GM18867 (cell line): Measurements from ENCODE around the gene SPATA32.

Experiments
- ATAC-seq: cut with Tn5 transposase; IDR thresholded peaks from one replicate; pipeline ENCODE4 v1.9.1; 2021; ENCODE audit warnings: mild to moderate bottlenecking, moderate library complexity; ENCODE audit not compliant: unreplicated experiment

SPATA32 gene

DNA sequence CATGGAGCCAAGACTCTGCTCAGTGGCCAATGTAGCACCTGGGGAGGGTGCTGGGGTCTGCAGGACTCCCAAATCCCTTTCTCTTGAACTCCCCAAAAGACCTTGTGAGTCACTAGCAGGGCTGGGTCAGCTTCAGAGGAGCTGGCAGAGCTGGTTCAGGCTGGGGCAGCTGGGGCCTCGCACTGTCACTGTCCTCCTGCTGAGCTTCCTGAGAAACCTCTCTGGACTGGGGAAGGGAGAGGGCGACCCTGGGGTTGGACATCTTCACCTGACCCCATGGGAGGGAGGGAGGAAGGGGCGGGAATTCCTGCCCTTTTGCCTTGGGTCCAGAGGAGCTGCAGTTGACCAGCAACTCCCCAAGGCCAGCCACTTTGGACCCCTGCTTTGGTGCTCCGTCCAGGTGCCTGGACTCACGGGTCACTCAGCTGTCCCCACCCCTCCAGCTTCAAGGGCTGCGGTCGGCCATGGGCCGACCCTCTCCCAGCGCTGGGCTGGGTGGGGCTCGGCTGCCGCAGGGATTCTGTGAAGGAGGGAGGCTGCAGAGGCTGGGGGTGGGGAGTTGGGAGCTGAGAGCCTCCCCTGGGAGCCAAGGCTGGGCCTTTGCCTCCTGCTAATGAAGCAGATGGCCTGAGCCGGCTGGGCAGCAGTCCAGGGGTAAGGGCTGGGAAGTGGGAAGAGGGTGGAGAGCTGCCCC is 31.0 kb downstream of the SPATA32 start:
- no peak for ATAC-seq

GRCh38 chr17:45230410-45230786 is 31.5 kb downstream of the SPATA32 start:
- no peak for ATAC-seq

- ATAC-seq, result no peak
Observed at GRCh38 chr17:45229681-45230409, 32.0 kb downstream of the SPATA32 start.

GRCh38 chr17:45228763-45229539 is 32.9 kb downstream of the SPATA32 start:
- peak; percentile 26 for ATAC-seq

GRCh38 chr17:45227926-45228762 is 33.8 kb downstream of the SPATA32 start:
- ATAC-seq, result no peak

- ATAC-seq, result no peak
Observed at GRCh38 chr17:45227101-45227925, 34.6 kb downstream of the SPATA32 start.

DNA sequence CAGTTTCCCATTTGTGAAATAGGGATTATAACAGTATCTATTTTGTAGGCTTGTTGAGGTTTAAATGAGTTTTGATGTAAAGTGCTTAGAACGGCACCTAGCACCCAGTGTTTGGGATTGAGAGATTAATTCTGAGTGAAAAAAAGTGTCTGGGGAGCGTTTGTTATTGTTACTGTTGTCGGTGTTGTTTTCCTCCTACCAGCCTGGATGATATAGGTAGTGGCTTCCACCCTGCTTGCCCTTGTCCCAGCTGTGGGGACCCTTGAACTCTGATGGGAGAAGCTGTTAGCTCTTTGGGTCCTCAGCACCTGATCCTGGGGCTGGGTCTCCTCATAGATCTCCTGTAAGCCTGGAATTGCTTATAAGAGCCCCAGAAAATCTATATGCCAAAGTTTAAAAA is 35.3 kb downstream of the SPATA32 start:
- no peak for ATAC-seq

DNA sequence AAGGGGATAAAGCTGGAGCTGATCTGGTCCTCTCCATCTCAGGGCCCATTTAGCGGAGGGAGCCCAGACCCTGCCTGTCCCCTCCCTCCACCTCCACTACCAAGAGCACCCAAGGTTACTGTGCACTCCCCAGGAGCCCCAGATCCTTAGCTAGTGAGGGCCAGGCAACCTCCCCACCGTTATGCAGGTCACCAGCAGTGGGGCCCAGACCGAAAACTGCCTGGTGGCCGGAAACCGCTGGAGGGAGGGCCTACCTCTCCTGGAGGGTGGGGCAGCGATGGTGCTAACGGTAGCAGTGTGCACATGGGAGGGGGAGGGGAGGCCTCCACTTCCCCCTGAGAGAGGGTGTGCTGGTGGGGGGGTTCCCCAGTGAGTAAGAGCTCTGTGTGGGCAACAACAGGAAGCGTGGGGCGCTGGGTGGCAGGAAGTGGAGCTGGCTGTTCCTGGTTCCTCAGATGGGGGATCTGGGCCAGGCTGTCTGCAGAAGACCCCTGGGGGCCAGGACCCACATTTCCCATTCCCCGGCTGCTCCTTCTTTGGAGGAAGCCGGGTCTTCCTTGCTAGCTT is 35.8 kb downstream of the SPATA32 start:
- ATAC-seq, result peak; percentile 49

DNA sequence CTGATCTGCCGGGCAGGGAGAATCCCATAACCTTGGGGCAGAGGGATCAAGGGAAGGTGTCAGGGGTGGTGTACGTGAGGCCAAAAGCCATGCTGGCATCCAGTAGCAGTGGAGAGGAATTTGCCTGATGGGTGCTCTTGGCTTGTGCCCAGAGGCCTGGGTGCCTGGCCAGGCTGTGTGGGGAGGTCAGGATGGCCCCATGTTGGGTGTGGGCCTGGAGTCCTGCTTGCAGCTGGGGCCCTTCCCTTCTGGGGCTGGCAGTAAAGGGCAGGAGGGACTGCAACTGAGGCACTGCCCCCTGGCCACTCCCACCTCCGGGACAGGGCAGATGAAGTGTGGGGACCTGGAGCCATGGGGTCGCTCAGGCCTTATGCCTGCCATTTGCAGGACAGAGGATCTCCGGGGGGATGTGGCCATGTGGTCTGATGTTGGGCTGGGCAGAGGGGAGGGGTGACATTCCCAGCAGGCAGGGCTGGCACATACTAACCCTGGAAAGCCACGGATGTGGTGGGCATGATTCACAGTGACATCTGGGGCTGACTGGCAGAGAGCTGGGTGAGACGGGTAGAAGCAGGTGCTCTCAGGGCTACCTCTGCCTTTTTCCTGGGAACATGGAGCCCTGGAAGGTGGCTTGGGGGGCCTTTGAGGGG is 36.7 kb downstream of the SPATA32 start:
- no peak for ATAC-seq

- no peak for ATAC-seq
Observed at GRCh38 chr17:45224671-45225050, 37.2 kb downstream of the SPATA32 start.

GRCh38 chr17:45223539-45224528 is 38.1 kb downstream of the SPATA32 start:
- ATAC-seq, result no peak

DNA sequence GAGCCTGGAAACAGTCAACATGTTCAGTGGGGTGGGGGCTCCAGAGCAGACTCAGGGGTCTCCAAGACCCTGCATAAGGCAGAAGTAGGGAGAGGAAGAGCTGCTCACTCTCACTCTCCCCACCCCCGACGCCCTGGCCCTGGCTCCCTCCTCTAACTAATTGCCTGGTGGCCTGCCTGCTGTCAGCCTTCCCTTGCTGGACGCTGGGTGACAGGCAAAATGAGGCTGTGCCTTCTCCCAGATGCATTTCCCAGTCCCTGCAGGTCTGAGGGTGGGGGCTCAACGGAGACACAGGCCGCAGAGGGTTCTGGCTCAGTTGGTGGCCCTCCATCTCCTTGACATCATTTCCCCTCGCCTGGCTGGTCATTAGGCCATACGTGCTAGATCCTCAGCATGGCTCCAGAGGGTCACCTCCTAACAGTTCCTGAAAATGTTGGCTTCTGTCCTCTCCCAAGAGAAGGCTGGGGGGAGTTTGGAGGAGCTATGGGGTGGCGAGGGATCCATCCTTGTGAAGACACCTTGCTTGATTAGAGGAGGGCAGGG is 38.8 kb downstream of the SPATA32 start:
- ATAC-seq, result no peak

- ATAC-seq, result no peak
Observed at GRCh38 chr17:45222289-45222995, 39.5 kb downstream of the SPATA32 start.

DNA sequence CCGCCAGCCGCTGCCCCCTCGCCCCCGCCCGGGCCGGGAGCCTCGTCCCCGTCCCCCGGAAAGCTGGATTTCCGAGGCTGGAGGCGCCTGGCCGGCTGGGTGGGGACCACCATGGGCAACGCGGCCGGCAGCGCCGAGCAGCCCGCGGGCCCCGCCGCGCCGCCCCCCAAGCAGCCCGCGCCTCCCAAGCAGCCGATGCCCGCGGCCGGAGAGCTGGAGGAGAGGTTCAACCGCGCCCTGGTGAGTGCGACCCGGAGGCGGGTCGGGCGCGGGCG is 39.9 kb downstream of the SPATA32 start:
- ATAC-seq, result no peak

GRCh38 chr17:45221081-45222013 is 40.5 kb downstream of the SPATA32 start, which contains the start of gene FMNL1:
Gene FMNL1, plus strand, starts transcription at chr17:45221885. Its CDS starts 240 bp downstream, at chr17:45222125.
- ATAC-seq, result peak; percentile 31

DNA sequence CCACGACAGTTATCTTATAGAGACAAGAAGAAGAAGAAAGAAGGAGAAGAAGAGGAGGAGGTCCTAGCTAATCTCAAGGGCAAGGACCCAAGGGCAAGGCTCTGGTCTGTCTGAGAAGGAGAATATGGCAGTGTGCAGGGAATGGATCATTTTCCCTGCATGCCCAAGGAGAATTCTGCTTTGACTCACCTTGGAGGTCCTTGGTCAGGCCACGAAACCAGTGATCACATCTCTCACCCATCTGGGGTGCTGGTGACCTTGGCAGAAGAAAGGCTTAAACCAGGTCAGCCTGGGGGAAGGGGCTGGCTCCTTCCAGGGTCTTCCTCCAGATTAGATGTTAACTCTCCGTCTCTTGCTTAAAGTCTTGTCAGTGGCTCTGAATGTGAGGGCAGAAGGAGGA is 41.8 kb downstream of the SPATA32 start:
- ATAC-seq, result no peak
